Gastrocnemius medialis (tissue), 4 donors: ENCODE results near the gene AIG1. TPM values are rescaled to one million over a fixed set of nuclear protein-coding genes. Genes with fewer than 3 reads are reported as not detected.

Experiments used
- ATAC-seq, 2 donors: fragments of 150-250 bp; one replicate each; pipeline ENCODE4 v1.9.1; 2016
- DNase-seq, 2 donors: peaks; one replicate each; pipeline ENCODE4 v3.0.0-alpha.2; 2019
- H3K27ac ChIP-seq, 4 donors: fragments of 200-600 bp; sonication (generic); 1 replicate in 1 of 4; 2 replicates in 3 of 4; pipeline ENCODE4 v1.5.1; 2016 to 2018; ENCODE audit warnings: mild to moderate bottlenecking in 2 of 4, moderate library complexity in 1 of 4
- H3K27me3 ChIP-seq, 3 donors: fragments of 200-600 bp; sonication (generic) in 2 of 3; 1 replicate in 1 of 3; 2 replicates in 2 of 3; pipeline versions ENCODE4 v1.5.1 to v1.6.0; 2016 to 2019; ENCODE audit warnings: mild to moderate bottlenecking in 1 of 3, moderate library complexity in 1 of 3
- H3K36me3 ChIP-seq, 2 donors: fragments of 200-600 bp; sonication (generic) in 1 of 2; one replicate each; pipeline ENCODE4 v1.5.1; 2017 to 2018
- H3K4me1 ChIP-seq, 2 donors: fragments of 200-600 bp; sonication (generic) in 1 of 2; one replicate each; pipeline ENCODE4 v1.5.1; 2016 to 2017; ENCODE audit warnings: mild to moderate bottlenecking in 2 of 2
- H3K4me3 ChIP-seq, 4 donors: fragments of 200-600 bp; sonication (generic) in 3 of 4; 1 replicate in 1 of 4; 2 replicates in 3 of 4; pipeline ENCODE4 v1.5.1; 2016 to 2019; ENCODE audit warnings: mild to moderate bottlenecking in 2 of 4
- H3K9me3 ChIP-seq, 3 donors: fragments of 200-600 bp; sonication (generic) in 2 of 3; 1 replicate in 1 of 3; 2 replicates in 2 of 3; pipeline ENCODE4 v1.5.1; 2016 to 2019
- POLR2A ChIP-seq, 2 donors: fragments of 450-650 bp; IDR thresholded peaks; one replicate each; pipeline ENCODE4 v1.6.1; 2017; ENCODE audit warnings: antibody characterized with exemption in 2 of 2, mild to moderate bottlenecking in 2 of 2, moderate library complexity in 2 of 2
- in situ Hi-C, 4 donors: fragments of 200-750 bp; cut with MboI; loops; one replicate each; pipeline versions ENCODE4 v1.15.0 to v1.8.0; 2017; ENCODE audit warnings: low sequenced_read_pairs in 4 of 4
- intact Hi-C: fragments of 100-400 bp; cut with DNase I; formaldehyde crosslinking; loops from one replicate; pipeline ENCODE4 v1.15.1; 2023; ENCODE audit warnings: low total_unique reads
- total RNA-seq, 4 donors: library from RNA; depleted of rRNA; stranded (reverse); fragments of >200 nt; gene quantifications; one replicate each; pipeline versions ENCODE4 v1.1.0 to v1.2.3, GENCODE V29; 2016
- TF ChIP-seq, protein P1 (sequence below), 5 experiments: fragments of 450-650 bp in 3 of 5; fragments of 200-600 bp in 2 of 5; sonication (generic) in 2 of 5; IDR thresholded peaks in 4 of 5; conservative IDR thresholded peaks in 1 of 5; 1 replicate in 4 of 5; 2 replicates in 1 of 5; pipeline ENCODE4 v1.5.1; 2016 to 2019; ENCODE audit warnings: antibody characterized with exemption in 5 of 5, mild to moderate bottlenecking in 3 of 5, moderate library complexity in 3 of 5

Gene AIG1
- total RNA-seq, 4 donors from 2014 or later = 5.3 to 10.3 (median 5.7) TPM

DNA sequence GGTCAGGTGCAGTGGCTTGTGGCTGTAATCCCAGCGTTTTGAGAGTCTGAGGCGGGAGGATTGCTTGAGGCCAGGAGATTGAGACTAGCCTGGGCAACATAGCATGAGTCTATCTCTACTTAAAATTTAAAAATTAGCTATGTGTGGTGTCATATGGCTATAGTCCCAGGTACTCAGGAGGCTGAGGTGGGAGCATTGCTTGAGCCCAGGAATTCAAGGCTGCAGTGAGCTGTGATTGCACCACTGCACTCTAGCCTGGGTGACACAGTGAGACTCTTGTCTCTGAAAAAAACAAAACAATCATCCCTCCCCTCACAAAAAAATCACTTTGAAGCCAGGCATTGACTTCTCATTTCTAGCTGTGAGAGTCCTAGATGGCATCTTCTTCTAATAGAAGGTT lies 32.1 kb downstream of the AIG1 start:
- intact Hi-C loops = no loop called here
- peaks cover 3 to 19% of the 10 kb centered on the region in 2 donors for H3K4me1 ChIP-seq
- no peaks in the 10 kb centered on the region for H3K9me3 ChIP-seq
- H3K4me3 ChIP-seq = no peak overlapping the region
- no peak for TF ChIP-seq POLR2A (IDR thresholded peaks at IDR 0.05)
- TF ChIP-seq, protein P1, sequence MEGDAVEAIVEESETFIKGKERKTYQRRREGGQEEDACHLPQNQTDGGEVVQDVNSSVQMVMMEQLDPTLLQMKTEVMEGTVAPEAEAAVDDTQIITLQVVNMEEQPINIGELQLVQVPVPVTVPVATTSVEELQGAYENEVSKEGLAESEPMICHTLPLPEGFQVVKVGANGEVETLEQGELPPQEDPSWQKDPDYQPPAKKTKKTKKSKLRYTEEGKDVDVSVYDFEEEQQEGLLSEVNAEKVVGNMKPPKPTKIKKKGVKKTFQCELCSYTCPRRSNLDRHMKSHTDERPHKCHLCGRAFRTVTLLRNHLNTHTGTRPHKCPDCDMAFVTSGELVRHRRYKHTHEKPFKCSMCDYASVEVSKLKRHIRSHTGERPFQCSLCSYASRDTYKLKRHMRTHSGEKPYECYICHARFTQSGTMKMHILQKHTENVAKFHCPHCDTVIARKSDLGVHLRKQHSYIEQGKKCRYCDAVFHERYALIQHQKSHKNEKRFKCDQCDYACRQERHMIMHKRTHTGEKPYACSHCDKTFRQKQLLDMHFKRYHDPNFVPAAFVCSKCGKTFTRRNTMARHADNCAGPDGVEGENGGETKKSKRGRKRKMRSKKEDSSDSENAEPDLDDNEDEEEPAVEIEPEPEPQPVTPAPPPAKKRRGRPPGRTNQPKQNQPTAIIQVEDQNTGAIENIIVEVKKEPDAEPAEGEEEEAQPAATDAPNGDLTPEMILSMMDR (IDR thresholded peaks at IDR 0.05 in 4 of 5, conservative IDR thresholded peaks at IDR 0.05 in 1 of 5) = no peak
- ATAC-seq = no peak
- in situ Hi-C loops = no loop called here
- DNase-seq = no peak
- H3K27me3 ChIP-seq = no peaks in the 10 kb centered on the region
- no peaks in the 10 kb centered on the region for H3K36me3 ChIP-seq
- H3K27ac ChIP-seq = no peak overlapping the region

DNA sequence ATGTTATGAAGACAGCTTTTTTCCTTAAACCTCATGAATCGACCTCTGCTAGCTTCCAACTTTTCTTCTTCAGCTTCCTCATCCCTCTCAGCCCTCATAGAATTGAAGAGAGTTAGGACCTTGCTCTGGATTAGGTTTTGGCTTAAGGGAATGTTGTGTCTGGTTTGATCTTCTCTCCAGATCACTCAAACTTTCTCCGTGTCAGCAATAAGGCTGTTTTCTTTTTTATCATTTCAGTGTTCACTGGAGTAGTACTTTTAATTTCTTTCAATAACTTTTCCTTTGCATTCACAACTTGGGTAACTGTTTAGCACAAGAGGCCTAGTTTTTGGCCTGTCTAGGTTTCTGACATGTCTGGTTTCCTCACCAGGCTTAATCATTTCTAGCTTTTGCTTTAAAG lies 32.6 kb downstream of the AIG1 start:
- in situ Hi-C loops = no loop called here
- no peak for TF ChIP-seq POLR2A (IDR thresholded peaks at IDR 0.05)
- TF ChIP-seq, protein P1 (IDR thresholded peaks at IDR 0.05 in 4 of 5, conservative IDR thresholded peaks at IDR 0.05 in 1 of 5) = no peak
- no peak for DNase-seq
- Histone ChIP-seq H3K4me3 (no peak overlapping the region), H3K4me1 (peaks cover 3 to 23% of the 10 kb centered on the region in 2 donors), H3K9me3 (no peaks in the 10 kb centered on the region), H3K27me3 (no peaks in the 10 kb centered on the region), H3K27ac (no peak overlapping the region), H3K36me3 (no peaks in the 10 kb centered on the region)
- intact Hi-C loops = no loop called here
- ATAC-seq = no peak

DNA sequence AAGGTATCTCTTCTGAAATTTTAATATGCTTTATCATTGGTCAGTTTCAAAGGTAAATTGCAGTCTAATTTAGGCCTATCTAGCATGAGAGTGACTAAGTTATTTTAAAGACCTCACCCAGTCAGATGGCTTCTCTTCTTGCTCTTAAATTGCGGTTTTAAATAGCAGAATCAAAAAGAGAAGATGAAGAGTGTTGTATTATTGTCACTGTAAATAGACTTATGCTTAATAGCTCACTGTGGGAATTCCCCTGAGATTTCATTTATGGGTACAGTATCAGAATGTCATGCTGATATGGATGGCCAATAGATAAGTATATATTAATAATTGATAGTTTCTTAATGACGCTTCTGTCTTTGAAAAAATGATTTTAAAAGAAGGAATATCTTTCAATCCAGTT lies 35.7 kb downstream of the AIG1 start:
- intact Hi-C loops = no loop called here
- DNase-seq (no peak), ATAC-seq (no peak)
- H3K36me3 ChIP-seq = no peaks in the 10 kb centered on the region
- peaks cover 3 to 26% of the 10 kb centered on the region in 2 donors for H3K4me1 ChIP-seq
- H3K4me3 ChIP-seq = no peak overlapping the region
- in situ Hi-C loops = no loop called here
- H3K27me3 ChIP-seq = no peaks in the 10 kb centered on the region
- TF ChIP-seq, protein P1 (IDR thresholded peaks at IDR 0.05 in 4 of 5, conservative IDR thresholded peaks at IDR 0.05 in 1 of 5) = no peak
- TF ChIP-seq POLR2A (IDR thresholded peaks at IDR 0.05) = no peak
- H3K9me3 ChIP-seq = no peaks in the 10 kb centered on the region
- no peak overlapping the region for H3K27ac ChIP-seq

DNA sequence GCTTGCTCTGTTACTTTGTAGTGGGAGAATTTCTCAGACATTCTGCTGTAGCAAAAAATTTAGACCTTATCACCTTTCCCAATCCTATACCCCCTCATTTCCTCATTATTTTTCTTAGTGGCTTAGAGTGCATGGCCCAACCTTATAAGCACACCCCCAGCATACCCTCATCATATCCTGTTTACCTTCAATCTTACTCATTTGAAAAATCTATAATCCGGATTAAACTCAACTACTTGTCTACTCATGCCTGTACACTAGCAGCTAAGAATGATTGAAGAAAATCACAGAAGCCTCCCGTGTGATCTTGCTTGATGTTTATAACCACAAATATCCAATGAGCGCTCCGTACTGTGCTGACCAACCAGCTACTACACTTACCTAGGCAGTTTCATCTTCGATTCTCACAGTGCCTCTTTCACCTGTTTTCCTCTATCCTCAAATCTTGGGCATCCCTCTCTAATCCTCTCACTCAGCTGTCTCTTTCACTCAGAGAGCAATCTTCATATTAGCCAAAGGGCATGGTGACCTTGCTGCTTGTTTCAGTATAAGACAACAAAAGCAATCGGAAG lies 36.6 kb downstream of the AIG1 start:
- Histone ChIP-seq H3K36me3 (no peaks in the 10 kb centered on the region), H3K4me3 (no peak overlapping the region), H3K27ac (no peak overlapping the region), H3K27me3 (no peaks in the 10 kb centered on the region), H3K4me1 (peaks cover 3 to 26% of the 10 kb centered on the region in 2 donors), H3K9me3 (no peaks in the 10 kb centered on the region)
- no peak for DNase-seq
- in situ Hi-C loops (no loop called here), intact Hi-C loops (no loop called here)
- TF ChIP-seq POLR2A (IDR thresholded peaks at IDR 0.05) = no peak
- TF ChIP-seq, protein P1 (IDR thresholded peaks at IDR 0.05 in 4 of 5, conservative IDR thresholded peaks at IDR 0.05 in 1 of 5) = no peak
- ATAC-seq = no peak
